Esophagus muscularis mucosa (tissue), 3 donors: ENCODE results near the gene C1QB.
"Not testable (repeated sequence)": the region's sequence is repeated elsewhere in the genome, so short reads cannot be mapped to it uniquely, and the experiment has no call there.

ENCODE experiments used
- CTCF ChIP-seq, 3 experiments: fragments of 200-600 bp in 2 of 3; fragments of 450-650 bp in 1 of 3; sonication (generic) in 2 of 3; IDR thresholded peaks; one replicate each; pipeline ENCODE4 v1.5.1; 2017 to 2019; ENCODE audit warnings: antibody characterized with exemption in 3 of 3, mild to moderate bottlenecking in 2 of 3, moderate library complexity in 1 of 3
- POLR2A ChIP-seq: fragments of 450-650 bp; IDR thresholded peaks from one replicate; pipeline ENCODE4 v1.6.1; 2017; ENCODE audit warnings: antibody characterized with exemption, moderate library complexity, mild to moderate bottlenecking, low read depth
- POLR2AphosphoS5 ChIP-seq, 2 donors: sonication (generic); formaldehyde crosslinking; IDR thresholded peaks; one replicate each; pipeline ENCODE4 v1.6.1; 2017; ENCODE audit warnings: antibody characterized with exemption in 2 of 2

GRCh38 chr1:22676151-22676550 lies 23.1 kb downstream of the C1QB start:
- not testable (repeated sequence) for TF ChIP-seq CTCF (IDR thresholded peaks at IDR 0.05); POLR2A; POLR2AphosphoS5 (IDR thresholded peaks at IDR 0.05)
